Smooth muscle cell (in vitro differentiated cells): Measurements from ENCODE around the gene SYAP1. TPM values are rescaled to one million over a fixed set of nuclear protein-coding genes. Genes with fewer than 3 reads are reported as not detected.
A peak's percentile ranks its signal among the peaks of the same experiment; 100 is the strongest.

Experiments
- DNase-seq: peaks from one replicate; lab custom pipeline; 2025; ENCODE audit not compliant: unreplicated experiment; lab: John Stamatoyannopoulos, UW
- H2AFZ ChIP-seq: fragments of 200-600 bp; sonication (generic); 2 replicates; pipeline ENCODE4 v1.6.0; 2016; ENCODE audit warnings: antibody characterized with exemption, low read depth, mild to moderate bottlenecking
- H3F3A ChIP-seq: fragments of 200-600 bp; sonication (generic); 2 replicates; pipeline ENCODE4 v1.6.0; 2017; ENCODE audit warnings: antibody characterized with exemption, low read depth
- H3K27ac ChIP-seq: fragments of 200-600 bp; sonication (generic); 2 replicates; pipeline ENCODE4 v1.5.1; 2016; ENCODE audit warnings: low read depth, mild to moderate bottlenecking
- H3K27me3 ChIP-seq: fragments of 200-600 bp; sonication (generic); 2 replicates; pipeline ENCODE4 v1.6.1; 2016; ENCODE audit warnings: low read depth, mild to moderate bottlenecking
- H3K36me3 ChIP-seq: fragments of 200-600 bp; sonication (generic); 2 replicates; pipeline ENCODE4 v1.5.1; 2016; ENCODE audit warnings: low read depth
- H3K4me1 ChIP-seq: fragments of 200-600 bp; sonication (generic); 2 replicates; pipeline ENCODE4 v1.5.1; 2016; ENCODE audit warnings: low read depth
- H3K4me2 ChIP-seq: fragments of 200-600 bp; sonication (generic); 2 replicates; pipeline ENCODE4 v1.6.0; 2016; ENCODE audit warnings: mild to moderate bottlenecking
- H3K4me3 ChIP-seq: fragments of 200-600 bp; sonication (generic); 2 replicates; pipeline ENCODE4 v1.5.1; 2016; ENCODE audit warnings: mild to moderate bottlenecking
- H3K79me2 ChIP-seq: fragments of 200-600 bp; sonication (generic); 2 replicates; pipeline ENCODE4 v1.6.0; 2016; ENCODE audit warnings: low read depth, mild to moderate bottlenecking
- H3K9ac ChIP-seq: fragments of 200-600 bp; sonication (generic); 2 replicates; pipeline ENCODE4 v1.6.0; 2016; ENCODE audit warnings: low read depth
- H3K9me3 ChIP-seq: fragments of 200-600 bp; sonication (generic); replicated peaks from 2 replicates; pipeline ENCODE4 v1.5.1; 2016; ENCODE audit warnings: low read depth
- H4K20me1 ChIP-seq: fragments of 200-600 bp; sonication (generic); 2 replicates; pipeline ENCODE4 v1.6.0; 2016; ENCODE audit warnings: low read depth
- CTCF ChIP-seq: fragments of 200-600 bp; sonication (generic); IDR thresholded peaks from 2 replicates; pipeline ENCODE4 v1.5.1; 2017; ENCODE audit warnings: borderline replicate concordance, mild to moderate bottlenecking, antibody characterized with exemption; ENCODE audit not compliant: insufficient read depth, poor library complexity, severe bottlenecking
- WGBS: methylation state at CpG from one replicate; pipeline ENCODE4 v1.1.7; 2016; ENCODE audit warnings: low lambda C conversion rate; 5-methylcytosine and 5-hydroxymethylcytosine counted together
- polyA plus RNA-seq: library from polyadenylated mRNA; unstranded; fragments of >200 nt; fragmentation: Nextera tagmentation; extraction: Ambion mirVana; gene quantifications from 2 replicates; pipeline ENCODE4 v1.2.1, GENCODE V29; 2016
- total RNA-seq: library from RNA; depleted of rRNA; stranded (reverse); fragments of >200 nt; gene quantifications from 2 replicates; pipeline ENCODE4 v1.2.3, GENCODE V29; 2014

The SYAP1 gene
- total and polyA plus RNA-seq, 2 experiments from 2014 or later, result 52.3 to 52.8 TPM

- no peaks in the 10 kb centered on the region for H3F3A ChIP-seq
- WGBS, result 94% methylated on average over 3 of the region's 3 CpGs
- H3K27me3 ChIP-seq, result no peaks in the 10 kb centered on the region
- H3K27ac ChIP-seq, result no peak overlapping the region
- no peak overlapping the region for H3K4me3 ChIP-seq
- H3K4me1 ChIP-seq, result peaks cover 6% of the 10 kb centered on the region
- no peak overlapping the region for H3K4me2 ChIP-seq
- no peaks in the 10 kb centered on the region for H3K36me3 ChIP-seq
- DNase-seq, result no peak
- no peak overlapping the region for H2AFZ ChIP-seq
- H4K20me1 ChIP-seq, result no peaks in the 10 kb centered on the region
- H3K79me2 ChIP-seq, result peaks cover 12% of the 10 kb centered on the region
- no peak overlapping the region for H3K9ac ChIP-seq
- TF ChIP-seq CTCF, result no peak
- no peaks in the 10 kb centered on the region for H3K9me3 ChIP-seq
Observed at GRCh38 chrX:16708016-16708415, 11.4 kb upstream of the SYAP1 start.

GRCh38 chrX:16711219-16711811 is 8.1 kb upstream of the SYAP1 start:
- H3K4me1 ChIP-seq, result peaks cover 6% of the 10 kb centered on the region
- peak overlapping the region; percentile 86 for H3K4me3 ChIP-seq
- no peaks in the 10 kb centered on the region for H3F3A ChIP-seq
- WGBS, result 39% methylated on average over 9 of the region's 9 CpGs
- TF ChIP-seq CTCF, result no peak
- H3K79me2 ChIP-seq, result peaks cover 7% of the 10 kb centered on the region
- H3K9ac ChIP-seq, result peak overlapping the region; percentile 69
- peak overlapping the region; percentile 100 for H2AFZ ChIP-seq
- H3K36me3 ChIP-seq, result no peaks in the 10 kb centered on the region
- H3K4me2 ChIP-seq, result peak overlapping the region; percentile 95
- no peaks in the 10 kb centered on the region for H3K9me3 ChIP-seq
- no peak overlapping the region for H3K27ac ChIP-seq
- H4K20me1 ChIP-seq, result no peaks in the 10 kb centered on the region
- DNase-seq, result no peak
- no peaks in the 10 kb centered on the region for H3K27me3 ChIP-seq

- peaks cover 7% of the 10 kb centered on the region for H3K79me2 ChIP-seq
- no peaks in the 10 kb centered on the region for H3K9me3 ChIP-seq
- peak overlapping the region; percentile 4 for H3K27ac ChIP-seq
- H3K27me3 ChIP-seq, result no peaks in the 10 kb centered on the region
- under 1% methylated on average over 50 of the region's 67 CpGs for WGBS
- no peak for TF ChIP-seq CTCF
- H3K4me3 ChIP-seq, result peak overlapping the region; percentile 86
- H3K4me1 ChIP-seq, result peaks cover 6% of the 10 kb centered on the region
- H2AFZ ChIP-seq, result peak overlapping the region; percentile 100
- H3F3A ChIP-seq, result no peaks in the 10 kb centered on the region
- peak; percentile 21 for DNase-seq
- peak overlapping the region; percentile 69 for H3K9ac ChIP-seq
- no peaks in the 10 kb centered on the region for H4K20me1 ChIP-seq
- H3K36me3 ChIP-seq, result no peaks in the 10 kb centered on the region
- peak overlapping the region; percentile 95 for H3K4me2 ChIP-seq
Observed at GRCh38 chrX:16711893-16712547, 7.4 kb upstream of the SYAP1 start.
